Measurements from ENCODE around the gene ZBTB34. TPM values are rescaled to one million over a fixed set of nuclear protein-coding genes. Genes with fewer than 3 reads are reported as not detected.

Gene ZBTB34
- total and polyA plus RNA-seq, 12 donors: 1.6 to 6.5 (median 5.1) TPM

DNA sequence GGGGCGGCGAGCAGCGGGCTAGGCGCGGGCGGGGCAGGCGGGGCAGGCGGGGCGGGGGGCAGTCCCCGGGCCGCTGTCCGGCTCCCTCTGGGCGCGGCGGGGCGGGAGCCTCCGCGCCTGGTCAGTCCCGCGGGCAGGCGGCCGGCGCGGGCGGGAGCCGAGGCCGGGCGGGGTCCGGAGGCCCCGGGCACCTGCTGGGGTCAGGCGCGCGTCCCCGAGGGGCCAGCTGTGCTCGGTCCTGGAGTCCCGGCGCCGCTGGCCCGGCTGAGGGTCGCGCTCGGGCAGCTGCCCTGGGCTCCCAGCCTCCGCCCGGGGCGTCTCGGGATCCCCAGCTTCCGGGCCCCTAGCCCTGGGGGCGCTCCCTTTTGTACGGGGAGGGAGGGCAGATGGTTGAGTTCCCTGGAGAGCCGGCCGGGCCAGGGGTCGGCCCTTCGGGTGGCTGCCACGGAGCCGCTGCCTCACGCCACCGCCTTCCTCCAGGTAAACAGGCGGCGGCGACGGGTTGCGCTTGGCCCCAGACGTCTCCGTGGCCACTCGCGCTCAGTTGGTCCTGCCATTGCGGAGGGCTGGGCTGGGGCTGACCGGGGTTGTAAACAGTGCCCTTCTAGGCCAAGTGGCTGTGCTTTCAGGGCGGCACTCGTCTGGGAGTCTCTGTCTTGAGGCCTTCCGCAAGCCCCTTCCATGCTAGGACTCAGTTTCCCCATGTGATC lies 473 bp downstream of the ZBTB34 start:
- ATAC-seq (peak; percentile 32 to 60 (median 44)), DNase-seq (peak; percentile 17 to 34)
- H3K4me3 ChIP-seq: peak overlapping the region; percentile 80 to 97 (median 94)
- H3K36me3 ChIP-seq: peaks cover 0 to 25% (median 2%) of the 10 kb centered on the region in 9 donors
- H3K4me1 ChIP-seq: peaks cover 4 to 39% (median 33%) of the 10 kb centered on the region in 9 donors
- peak overlapping the region; percentile 80 to 99 (median 92) for H3K27ac ChIP-seq
- intact Hi-C loops (cut with DNase I): no loop called here
- no peaks in the 10 kb centered on the region for H3K27me3 ChIP-seq
- 0% methylated on average over 45 to 71 of the region's 71 CpGs for WGBS, 2 donors
- TF ChIP-seq, protein P1, sequence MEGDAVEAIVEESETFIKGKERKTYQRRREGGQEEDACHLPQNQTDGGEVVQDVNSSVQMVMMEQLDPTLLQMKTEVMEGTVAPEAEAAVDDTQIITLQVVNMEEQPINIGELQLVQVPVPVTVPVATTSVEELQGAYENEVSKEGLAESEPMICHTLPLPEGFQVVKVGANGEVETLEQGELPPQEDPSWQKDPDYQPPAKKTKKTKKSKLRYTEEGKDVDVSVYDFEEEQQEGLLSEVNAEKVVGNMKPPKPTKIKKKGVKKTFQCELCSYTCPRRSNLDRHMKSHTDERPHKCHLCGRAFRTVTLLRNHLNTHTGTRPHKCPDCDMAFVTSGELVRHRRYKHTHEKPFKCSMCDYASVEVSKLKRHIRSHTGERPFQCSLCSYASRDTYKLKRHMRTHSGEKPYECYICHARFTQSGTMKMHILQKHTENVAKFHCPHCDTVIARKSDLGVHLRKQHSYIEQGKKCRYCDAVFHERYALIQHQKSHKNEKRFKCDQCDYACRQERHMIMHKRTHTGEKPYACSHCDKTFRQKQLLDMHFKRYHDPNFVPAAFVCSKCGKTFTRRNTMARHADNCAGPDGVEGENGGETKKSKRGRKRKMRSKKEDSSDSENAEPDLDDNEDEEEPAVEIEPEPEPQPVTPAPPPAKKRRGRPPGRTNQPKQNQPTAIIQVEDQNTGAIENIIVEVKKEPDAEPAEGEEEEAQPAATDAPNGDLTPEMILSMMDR (IDR thresholded peaks at IDR 0.05): no peak
- no peaks in the 10 kb centered on the region for H3K9me3 ChIP-seq

DNA sequence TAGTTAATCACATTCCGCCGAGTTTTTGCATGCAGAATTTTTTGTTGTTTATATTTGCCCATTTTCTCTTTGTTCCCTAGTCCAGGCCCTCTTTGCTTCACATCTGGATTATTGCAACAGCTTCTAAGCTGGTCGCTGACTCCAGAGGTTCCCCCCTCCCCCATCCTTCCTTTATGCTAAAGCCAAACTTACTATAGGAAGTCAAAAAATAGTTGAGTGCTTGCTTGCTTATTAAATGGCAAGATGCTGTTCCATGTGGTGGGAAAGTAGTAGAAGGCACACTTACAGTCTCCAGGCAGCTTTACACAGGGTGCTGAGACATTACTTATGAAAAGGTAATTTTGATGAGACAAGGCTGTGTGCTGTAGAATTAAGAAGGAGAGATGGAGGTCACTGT lies 1.3 kb downstream of the ZBTB34 start:
- 18 to 22% methylated on average over 3 of the region's 3 CpGs for WGBS, 2 donors
- no peak for DNase-seq
- peak in 1 of 8 donors; percentile 3 for ATAC-seq
- Histone ChIP-seq H3K36me3 (peaks cover 0 to 30% (median 5%) of the 10 kb centered on the region in 9 donors), H3K27ac (peak overlapping the region in 8 of 10 donors; percentile 27 to 99 (median 92)), H3K4me3 (peak overlapping the region; percentile 80 to 97 (median 94)), H3K4me1 (peaks cover 4 to 39% (median 33%) of the 10 kb centered on the region in 9 donors), H3K27me3 (no peaks in the 10 kb centered on the region), H3K9me3 (no peaks in the 10 kb centered on the region)
- TF ChIP-seq, protein P1 (IDR thresholded peaks at IDR 0.05): no peak
- intact Hi-C loops (cut with DNase I): no loop called here

DNA sequence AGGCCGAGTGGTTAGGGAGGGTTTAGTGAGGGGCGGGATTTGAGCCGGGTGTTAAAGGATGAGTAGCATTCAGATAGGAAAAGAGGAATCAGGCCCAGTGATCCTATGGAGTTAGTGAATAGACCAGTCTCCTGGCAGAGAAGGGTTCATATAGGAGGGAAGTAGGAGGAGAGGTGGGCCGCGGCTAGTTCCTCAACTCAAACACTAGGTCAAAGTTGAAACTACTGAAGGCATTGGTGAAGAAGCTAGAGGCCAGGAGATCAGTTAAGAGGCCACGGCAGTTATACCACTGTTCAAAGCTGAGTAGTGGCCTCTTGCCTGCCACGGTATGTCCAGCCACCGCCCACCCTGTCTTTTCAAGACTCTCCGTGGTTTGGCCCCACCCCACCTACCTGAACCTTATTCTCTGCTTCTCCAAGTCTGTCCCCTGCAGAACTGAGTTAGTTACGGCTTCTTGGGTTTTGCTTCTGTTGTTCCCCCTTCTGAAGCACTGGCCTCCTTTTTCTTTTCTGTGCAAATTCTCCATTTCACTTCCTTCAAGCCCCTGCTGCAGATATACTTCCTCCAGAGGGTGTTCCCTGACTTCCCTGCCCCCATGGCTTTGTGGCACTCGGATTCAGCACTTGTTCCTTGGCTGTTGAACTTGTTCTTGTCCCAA lies 1.8 kb downstream of the ZBTB34 start:
- H3K36me3 ChIP-seq: peaks cover 0 to 35% (median 5%) of the 10 kb centered on the region in 9 donors
- DNase-seq (no peak), ATAC-seq (peak in 3 of 8 donors; percentile 3 to 34 (median 23))
- peak overlapping the region in 8 of 10 donors; percentile 87 to 97 (median 94) for H3K4me3 ChIP-seq
- H3K27ac ChIP-seq: peak overlapping the region in 7 of 10 donors; percentile 18 to 94 (median 43)
- 43 to 47% methylated on average over 11 of the region's 11 CpGs for WGBS, 2 donors
- H3K4me1 ChIP-seq: peaks cover 4 to 39% (median 33%) of the 10 kb centered on the region in 9 donors
- no peaks in the 10 kb centered on the region for H3K27me3 ChIP-seq
- TF ChIP-seq, protein P1 (IDR thresholded peaks at IDR 0.05): no peak
- no peaks in the 10 kb centered on the region for H3K9me3 ChIP-seq
- intact Hi-C loops (cut with DNase I): no loop called here

DNA sequence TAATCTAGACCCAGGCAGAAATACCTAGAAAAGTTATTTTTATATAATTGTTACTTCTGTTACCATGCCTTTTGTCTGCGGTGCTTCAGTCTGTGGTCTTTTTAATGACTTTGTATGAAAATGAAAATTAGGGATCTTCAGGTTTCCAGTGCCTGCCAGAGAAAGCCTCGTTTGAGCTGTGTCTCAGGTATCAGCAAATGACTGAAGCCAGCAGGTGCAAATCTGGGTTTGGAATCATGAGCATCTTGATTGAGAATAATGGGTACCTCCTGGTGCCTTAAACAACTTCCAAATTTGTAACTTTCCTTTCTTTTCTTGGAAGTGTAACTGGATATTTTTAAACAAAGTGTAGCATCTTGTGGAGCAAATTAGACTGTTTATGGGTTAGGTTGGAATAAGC lies 4.3 kb downstream of the ZBTB34 start:
- no peak overlapping the region for H3K4me3 ChIP-seq
- H3K27me3 ChIP-seq: no peaks in the 10 kb centered on the region
- DNase-seq: no peak
- TF ChIP-seq, protein P1 (IDR thresholded peaks at IDR 0.05): no peak
- no peaks in the 10 kb centered on the region for H3K9me3 ChIP-seq
- H3K36me3 ChIP-seq: peaks cover 0 to 50% (median 9%) of the 10 kb centered on the region in 9 donors
- ATAC-seq: no peak
- H3K4me1 ChIP-seq: peaks cover 4 to 63% (median 43%) of the 10 kb centered on the region in 9 donors
- 69 to 72% methylated on average over 2 of the region's 2 CpGs for WGBS, 2 donors
- intact Hi-C loops (cut with DNase I): no loop called here
- no peak overlapping the region for H3K27ac ChIP-seq
